Left lobe of liver (tissue), 2 donors: ENCODE measurements around the gene KDM4D. TPM values are rescaled to one million over a fixed set of nuclear protein-coding genes. Genes with fewer than 3 reads are reported as not detected.
"Not testable (repeated sequence)": the region's sequence is repeated elsewhere in the genome, so short reads cannot be mapped to it uniquely, and the experiment has no call there.

Experiments used
- ATAC-seq: fragments of 200-7000 bp; cut with Tn5 transposase; one replicate; pipeline ENCODE4 v1.9.1; 2020; ENCODE audit warnings: mild to moderate bottlenecking, moderate library complexity
- DNase-seq: peaks from one replicate; pipeline ENCODE4 v3.0.0-alpha.2; 2020; ENCODE audit warnings: low spot score
- total RNA-seq: library from RNA; stranded (reverse); gene quantifications from one replicate; pipeline ENCODE4 v1.2.1, GENCODE V29; 2021
- donor health status: DM: no; HTN: no; CAD: no; lungs with moderate emphysema.
- donor health status: DM: no; HTN: yes; CAD: no.

The KDM4D gene
- 0.23 TPM for total RNA-seq

DNA sequence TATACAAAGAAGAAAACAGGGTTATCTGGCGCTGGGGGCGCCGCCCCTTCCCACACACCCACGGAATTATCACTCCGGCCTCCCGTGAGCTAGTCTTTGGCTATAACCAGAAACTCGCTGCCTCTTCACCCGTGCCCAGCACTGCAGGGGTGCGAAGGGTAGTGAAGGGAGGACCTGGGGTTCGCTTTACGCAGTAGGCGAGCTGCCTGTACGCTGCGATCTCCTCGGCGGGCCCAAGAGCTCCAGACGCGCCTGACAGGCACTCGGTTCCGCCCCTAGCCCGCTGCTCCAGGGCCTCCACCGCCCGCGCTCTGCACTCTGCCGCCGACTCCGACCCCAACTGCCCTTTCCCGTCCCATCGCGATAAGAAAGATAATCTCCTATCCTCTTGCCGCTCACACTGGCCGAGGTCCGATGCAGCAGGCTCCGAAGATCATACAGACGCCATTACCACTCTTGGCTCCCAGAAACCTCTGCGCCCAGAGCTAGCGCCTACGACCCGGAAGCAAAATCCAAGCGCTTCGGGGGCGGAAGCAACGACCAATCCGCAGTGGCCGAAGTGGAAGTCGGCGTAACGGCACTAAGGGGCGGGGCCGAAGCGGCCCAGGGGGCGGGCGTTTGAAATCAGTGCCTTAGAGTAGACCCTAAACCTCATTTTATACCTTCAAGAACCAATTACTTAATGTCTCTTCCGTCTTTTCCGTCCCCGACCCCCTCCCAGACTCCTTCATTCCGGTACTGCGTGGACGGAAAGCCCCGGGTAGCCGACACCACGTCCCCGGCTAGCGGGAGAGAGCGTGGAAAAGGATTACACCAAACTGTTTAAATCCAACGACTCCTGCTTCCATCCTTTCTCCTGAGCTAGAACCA lies at the start of gene KDM4D, which contains the start of gene CWC15:
Gene KDM4D (plus strand): TSS at position 611 of the 870 bp plus-strand sequence. CDS start 23,664 bp downstream, outside the sequence.
Gene CWC15 (minus strand): TSS at position 458 of the 870 bp plus-strand sequence. CDS start 1,371 bp downstream, outside the sequence.
- DNase-seq (peak; percentile 94), ATAC-seq (peak; percentile 100)

DNA sequence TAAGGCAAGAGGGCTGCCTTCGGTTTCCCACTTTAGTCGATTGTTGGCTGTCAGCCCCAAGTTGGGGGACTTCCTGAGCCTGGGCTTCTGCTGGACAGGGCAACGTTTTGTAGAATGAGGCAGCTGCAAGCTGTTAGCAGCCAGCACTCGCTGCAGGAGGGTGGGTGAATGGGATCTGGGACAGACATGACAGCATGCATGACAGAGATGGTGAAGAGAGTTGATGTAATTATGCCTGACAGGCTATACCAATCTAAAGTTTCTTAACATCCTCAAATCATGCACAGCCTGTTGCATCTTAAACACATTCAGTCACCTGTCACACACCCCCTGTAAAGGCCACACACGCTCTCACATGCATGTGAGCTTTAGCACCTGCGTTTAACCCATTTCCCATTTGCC lies 49.3 kb upstream of the KDM4D start:
- no peak for DNase-seq
- no peak for ATAC-seq

DNA sequence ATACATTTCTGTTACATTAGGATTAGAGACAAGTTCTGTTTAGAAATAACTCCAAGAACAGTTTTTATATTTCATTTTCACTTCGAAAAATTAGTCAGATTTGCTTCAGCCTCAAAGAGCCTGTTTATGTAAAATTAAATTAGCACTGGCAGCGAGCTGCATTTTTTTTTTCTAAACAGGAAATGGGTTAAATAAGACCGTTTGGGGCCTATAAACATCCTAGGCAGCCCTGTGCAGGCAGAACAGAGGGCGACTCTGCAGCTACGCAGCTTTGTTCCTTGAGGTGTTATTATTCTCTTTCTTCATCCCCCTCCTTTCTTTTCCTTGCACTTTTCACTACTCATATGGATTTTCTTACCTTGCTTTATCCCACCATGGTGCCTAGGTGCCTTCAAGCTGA lies 48.9 kb upstream of the KDM4D start:
- ATAC-seq (no peak), DNase-seq (no peak)

DNA sequence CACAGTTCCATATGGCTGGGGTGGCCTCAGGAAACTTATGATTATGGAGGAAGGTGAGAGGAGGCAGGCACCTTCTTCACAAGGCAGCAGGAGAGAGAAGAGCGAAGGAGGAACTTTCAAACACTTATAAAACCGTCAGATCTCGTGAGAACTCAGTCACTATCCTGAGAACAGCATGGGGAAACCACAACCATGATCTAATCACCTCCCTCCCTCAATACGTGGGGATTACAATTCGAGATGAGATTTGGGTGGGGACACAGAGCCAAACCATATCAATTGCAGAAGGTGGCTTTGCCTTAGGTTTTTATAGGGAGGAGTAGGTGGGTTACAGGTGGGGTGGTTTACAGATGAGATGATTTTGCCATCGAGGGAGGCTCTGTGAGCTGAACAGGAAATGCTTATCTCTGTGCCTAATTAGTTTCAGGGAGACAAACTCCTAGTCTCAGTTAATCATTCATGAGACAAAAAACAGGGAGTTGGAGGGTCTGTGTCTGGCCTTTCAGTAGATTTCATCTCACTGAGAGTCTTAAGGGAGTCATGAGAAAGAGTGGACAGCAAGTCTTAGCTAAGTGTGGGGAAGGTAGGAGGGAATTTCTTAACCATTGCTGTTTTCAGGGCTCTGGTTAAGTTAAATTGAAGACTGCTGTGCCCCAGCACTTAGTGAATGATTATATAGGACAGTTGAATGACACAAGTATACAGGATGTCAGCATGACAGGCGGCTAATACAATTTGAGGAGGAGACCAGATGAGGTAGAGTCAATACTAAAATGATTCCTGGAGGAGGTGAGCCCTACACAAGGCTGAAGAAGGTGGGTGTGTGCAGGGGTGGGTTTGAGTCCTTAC lies 47.9 kb upstream of the KDM4D start:
- DNase-seq = no peak

DNA sequence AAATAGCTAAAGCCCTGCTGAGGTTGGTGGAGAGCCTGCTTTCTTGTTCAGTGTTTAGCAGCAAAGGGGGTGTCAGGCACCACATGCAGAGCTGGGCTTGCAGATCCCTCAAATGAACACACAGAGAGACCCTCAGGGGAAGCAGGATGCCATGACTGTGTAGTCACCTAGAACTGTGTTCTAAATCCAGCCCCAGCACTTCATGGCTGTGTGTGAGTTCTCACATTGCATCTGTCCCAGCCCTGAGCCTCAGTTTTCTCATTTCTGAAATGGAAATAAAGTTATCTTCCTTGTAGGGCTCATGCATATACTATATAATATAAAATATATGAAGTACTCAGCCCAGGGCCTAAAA lies 47.3 kb upstream of the KDM4D start:
- no peak for ATAC-seq
- DNase-seq = no peak

More for the DNA sequence above, 47.9 kb upstream of the KDM4D start:
- no peak for ATAC-seq

DNA sequence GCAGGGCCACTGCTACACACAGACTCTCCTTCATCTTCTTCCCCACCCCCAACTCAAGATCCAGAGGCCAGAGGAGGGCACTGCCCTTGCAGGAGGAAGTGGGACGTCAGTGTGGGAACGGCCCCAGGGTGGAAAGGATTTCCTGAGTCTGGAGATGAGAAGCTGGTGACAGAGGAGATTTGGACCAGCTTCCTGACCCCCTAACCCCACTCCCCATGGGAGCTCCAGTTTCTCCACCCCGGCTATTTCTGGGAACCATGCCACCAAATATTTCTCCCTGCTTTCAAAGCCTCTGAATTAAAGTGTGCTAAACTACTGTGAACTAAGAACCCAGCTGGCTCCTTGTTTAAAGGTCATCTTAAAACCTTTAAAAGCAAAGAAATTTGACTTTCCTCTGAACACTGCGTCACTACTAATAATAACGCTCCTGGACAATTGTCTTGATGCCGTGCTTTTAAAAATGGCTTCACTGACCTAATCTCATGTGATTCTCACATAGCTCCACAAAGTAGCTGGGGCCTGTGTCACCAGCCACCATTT lies 46.7 kb upstream of the KDM4D start:
- peak; percentile 82 for ATAC-seq
- DNase-seq = peak; percentile 70

DNA sequence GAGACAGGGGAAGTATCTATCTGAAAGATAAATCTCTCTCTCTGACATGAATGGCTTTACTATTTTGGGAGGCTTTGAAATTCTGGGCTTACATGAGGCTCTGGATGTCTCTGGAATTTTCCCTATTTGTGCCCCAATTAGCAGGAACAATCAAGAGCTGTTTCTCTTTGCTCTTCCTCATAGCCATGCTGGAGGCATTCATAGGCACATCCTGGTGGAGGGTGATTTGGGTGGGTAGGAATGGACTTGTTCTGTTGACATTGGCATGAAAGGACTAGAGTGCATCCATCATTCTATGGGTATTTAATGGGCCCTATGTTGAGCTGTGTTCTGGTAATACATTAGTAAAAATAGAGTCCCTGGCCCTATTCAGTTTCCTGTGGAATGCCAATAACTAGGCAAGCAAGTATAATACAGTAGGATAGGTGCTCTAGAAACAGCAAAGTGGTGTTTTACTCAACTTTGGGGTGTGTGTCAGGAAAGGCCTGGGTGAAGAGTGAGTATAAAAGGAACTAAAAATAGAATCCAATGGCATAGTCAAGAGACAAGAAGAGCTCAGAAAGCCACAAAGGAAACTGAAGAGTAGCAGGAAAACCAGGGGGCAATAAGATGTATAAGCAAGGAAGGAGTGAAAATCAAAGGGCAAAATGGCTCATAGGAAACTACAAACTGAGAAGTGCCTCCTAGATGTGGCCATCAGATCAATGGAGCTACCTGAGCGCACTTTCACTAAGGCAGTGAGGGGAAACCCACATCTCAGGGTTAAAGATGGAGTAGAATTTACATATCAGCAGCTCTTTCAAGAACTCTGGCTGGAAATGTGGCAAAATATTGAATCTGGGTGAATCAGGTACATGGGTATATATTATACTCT lies 45.2 kb upstream of the KDM4D start:
- no peak for ATAC-seq

DNA sequence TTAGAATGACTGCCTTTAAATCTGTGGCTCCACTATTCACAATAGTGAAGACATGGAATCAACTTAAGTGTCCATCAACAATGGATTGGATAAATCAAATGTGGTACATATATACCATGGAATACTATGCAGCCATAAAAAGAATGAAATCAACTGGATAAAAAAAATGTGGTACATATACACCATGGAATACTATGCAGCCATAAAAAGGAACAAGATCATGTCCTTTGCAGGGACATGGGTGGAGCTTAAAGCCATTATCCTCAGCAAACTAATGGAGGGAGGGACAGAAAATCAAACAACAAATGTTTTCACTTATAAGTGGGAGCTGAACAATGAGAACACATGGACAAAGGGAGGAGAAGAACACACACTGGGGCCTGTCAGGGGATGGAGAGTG lies 41.4 kb upstream of the KDM4D start:
- ATAC-seq, DNase-seq: not testable (repeated sequence)

More for the DNA sequence above, 45.2 kb upstream of the KDM4D start:
- no peak for DNase-seq

DNA sequence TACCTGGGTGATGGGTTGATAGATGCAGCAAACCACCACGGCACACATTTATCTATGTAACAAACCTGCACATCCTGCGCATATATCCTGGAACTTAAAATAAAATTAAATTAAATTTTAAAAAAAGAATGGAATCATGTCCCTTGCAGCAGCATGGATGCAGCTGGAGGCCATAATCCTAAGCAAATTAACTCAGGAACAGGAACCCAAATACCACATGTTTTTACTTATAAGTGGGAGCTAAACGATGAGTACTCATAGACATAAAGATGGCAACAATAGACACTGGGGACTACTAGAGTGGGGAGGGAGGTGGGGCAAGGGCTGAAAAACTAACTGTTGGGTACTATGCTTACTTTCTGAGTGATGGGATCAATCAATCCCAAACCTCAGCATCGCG lies 41.0 kb upstream of the KDM4D start:
- ATAC-seq (no peak), DNase-seq (no peak)

DNA sequence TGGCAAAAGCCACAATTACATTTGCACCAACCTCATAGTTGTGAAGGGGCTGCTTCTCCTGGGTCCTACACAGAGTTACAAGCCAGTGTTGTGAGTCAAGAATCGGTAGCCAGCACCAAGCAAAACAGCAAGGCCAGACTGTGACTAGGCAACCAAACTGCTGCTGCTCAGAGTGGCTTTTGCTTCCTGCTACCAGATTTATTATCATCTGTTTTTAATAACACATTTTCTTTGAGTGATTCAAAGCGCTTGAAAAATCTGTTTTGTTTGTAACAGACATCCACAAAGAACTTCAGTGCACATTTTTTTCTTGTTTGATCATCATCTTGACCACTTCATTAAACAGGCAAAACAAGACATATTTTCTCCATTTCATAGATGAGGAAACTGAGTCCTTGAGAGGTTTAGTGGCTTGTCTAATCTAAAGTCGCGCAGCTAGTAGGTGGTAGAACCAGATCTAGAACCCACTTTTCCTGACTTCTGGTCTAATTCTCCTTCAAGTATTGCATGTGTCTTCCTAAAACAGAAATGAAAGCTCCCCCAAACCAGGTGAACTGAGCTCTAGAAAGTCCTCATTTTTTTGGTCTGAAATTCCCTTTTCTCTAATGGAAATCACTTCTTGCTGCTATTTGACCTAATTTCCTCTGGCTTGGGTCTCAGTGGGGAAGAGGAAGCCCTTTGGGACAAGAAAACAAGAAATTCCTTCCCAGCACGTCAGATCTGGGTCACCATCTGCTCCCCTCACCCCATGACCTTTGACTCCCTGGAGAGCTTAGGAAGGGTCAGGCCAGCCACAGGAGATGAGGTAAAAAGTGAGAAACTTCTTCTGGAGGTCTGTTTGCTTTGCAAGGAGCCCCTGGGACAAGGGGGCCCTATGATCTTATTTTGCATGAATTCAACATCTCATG lies 40.0 kb upstream of the KDM4D start:
- no peak for DNase-seq

DNA sequence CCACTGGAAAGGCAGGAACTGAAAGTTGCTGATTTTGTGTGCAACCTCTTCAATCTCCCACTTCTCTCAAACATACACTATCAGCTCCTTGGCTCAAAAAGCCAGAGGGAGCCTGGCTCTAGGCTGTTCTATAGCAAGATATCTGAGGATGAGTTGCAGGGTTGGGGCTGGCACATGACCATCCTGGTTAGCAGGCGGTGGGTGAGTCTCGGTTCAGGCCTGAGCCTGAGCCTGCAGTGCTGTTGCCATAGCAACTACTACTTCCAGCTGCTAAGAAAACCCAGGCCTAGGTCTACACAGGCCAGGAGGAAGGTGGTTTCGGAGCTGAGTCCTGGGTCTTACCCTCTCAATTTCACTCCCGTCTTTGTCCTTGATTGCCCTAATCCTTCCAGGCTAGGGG lies 39.1 kb upstream of the KDM4D start:
- ATAC-seq (no peak), DNase-seq (no peak)

More for the DNA sequence above, 40.0 kb upstream of the KDM4D start:
- ATAC-seq = no peak

DNA sequence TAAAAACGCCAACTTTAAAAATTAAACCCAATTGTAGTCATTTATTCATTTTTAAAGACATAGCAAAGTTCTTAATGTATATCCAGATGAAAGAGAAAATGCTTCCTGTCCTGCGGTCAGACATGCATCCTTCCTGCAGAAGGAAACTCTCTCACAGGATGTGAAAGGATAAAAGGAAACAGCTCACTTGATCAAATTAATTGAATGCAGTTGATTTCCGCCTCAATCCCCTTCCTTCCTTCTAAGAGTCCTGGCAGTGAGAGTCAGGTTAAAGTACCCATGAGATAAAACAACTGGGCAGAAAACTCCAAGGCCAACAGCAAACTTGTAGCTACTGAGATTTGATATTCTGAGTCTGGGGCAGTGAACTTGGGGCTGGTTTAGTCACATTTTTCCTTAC lies 38.7 kb upstream of the KDM4D start:
- DNase-seq = no peak
- ATAC-seq = no peak

DNA sequence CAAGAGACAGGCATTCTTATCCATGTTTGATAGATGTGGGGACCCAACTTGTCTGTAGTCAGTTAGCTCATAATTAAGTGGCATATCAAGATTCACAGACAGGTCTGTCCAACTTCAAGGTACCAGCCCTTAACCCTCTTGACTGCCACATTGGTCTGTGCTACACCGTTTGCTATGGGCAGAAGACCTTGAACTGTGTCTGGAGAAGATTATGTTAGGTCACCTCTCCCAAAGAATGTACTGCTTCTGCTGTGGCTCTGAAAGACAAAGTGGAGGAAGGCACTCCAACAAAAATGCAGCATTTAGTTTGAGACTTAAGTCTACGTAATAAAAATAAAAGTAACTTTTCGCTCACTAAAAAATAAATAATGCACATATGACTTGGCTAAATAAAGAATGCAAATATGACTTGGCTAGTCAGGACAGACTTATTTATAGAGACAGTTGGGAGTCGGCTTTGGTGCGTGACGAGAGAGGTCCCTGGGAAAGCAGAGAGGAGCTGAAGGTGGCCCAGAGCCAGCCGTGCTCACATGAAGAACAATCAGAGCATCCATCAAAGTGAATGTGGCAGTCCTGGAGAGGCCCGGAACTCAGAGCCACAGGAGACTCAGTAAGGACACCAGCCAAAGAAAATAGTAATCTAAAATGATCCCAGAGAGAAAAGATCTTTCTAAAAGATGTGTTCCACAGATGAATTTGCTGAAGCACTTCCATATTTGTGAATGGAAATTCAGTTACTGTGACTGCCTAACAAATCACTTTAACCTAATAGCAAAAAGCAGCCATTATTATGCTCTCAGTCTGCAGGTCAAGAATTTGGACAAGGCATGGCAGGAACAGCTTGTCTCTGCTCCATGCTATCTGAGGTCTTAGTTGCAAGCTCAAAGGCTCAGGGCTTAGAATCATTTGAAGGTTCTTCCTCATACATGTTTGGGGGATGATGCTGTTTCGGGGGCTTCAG lies 35.1 kb upstream of the KDM4D start:
- DNase-seq = no peak
- peak; percentile 49 for ATAC-seq

DNA sequence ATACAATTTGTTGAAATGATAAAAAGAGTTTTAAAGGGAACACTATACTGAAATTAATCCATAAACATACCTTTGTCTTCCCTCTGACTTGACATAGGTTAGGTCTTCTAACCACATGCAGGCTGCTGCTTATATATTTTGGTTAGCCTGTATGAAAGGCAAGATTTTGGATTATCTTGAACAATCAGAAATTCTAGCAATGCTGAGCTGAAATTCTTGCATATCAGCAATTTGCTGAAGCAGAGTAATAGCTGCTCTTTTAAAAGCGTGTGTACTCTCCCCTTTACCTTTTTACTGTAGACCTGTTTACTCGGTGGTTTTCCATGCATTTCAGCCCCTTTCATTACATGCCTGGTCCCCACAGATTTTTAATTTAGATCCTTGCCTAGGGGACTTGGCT lies 34.2 kb upstream of the KDM4D start:
- no peak for ATAC-seq
- no peak for DNase-seq

DNA sequence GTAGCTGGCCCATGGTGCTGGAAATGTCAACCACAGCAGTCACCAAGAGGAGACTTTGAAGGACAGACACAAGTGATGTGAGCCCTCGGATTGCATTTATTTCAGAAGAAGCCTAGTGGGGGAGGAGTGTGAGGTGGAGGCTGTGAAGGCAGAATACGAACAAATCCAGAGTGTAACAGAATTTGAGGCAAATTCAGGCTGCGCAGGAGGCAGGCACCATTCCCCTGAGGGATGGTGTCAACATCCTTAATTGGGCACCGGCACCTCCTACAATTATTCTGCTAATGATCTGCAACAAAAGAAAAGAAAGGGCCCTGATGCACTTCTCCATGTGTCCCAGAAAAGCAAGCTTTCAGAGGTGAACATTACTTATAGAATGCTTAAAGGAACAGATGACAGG lies 32.4 kb upstream of the KDM4D start:
- ATAC-seq (no peak), DNase-seq (no peak)

DNA sequence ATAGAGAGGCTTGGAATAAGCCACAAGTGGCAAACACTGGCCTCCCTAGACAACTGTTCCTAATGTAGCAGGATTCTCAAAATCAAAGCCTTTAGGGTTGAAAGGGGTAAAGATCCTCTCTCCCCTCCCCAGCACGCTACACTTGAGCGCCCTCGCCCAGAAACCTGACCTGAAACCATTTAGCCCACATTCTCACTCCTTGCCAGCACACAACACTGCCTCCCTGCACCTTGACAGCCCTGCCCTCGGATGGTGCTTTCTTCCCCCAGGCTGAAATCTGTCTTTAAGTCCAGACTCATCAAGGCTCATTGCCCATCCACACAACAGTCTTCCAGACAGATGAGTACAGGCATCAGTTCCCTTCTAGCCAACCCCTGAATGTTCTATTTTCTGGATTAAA lies 26.7 kb upstream of the KDM4D start:
- no peak for DNase-seq
- ATAC-seq = no peak

DNA sequence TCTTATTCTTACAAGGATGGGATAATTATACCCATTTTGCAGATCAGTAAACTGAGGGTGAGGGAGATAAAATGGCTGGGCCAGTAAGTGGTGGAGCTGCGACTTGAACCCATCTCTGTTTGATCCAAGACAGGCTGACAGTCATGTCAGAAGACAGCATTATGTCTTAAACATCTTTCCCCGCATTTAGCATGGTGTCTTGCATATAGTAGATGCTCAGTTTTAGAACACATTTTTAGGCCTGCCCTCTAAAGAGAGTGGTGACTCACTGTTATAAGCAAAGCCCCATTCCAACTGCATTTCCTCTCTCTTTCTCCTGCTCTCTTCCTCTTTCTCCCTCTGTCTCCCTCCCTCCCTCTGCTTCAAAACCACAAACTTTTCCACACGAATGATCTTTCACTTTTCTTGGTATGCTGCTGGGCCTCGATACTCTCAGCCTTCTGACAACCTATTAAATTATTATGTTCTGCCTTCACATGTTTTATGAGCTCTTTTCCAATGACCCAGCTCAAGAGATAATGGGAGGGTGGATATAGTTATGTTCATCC lies 25.4 kb upstream of the KDM4D start:
- no peak for ATAC-seq
- DNase-seq = no peak

DNA sequence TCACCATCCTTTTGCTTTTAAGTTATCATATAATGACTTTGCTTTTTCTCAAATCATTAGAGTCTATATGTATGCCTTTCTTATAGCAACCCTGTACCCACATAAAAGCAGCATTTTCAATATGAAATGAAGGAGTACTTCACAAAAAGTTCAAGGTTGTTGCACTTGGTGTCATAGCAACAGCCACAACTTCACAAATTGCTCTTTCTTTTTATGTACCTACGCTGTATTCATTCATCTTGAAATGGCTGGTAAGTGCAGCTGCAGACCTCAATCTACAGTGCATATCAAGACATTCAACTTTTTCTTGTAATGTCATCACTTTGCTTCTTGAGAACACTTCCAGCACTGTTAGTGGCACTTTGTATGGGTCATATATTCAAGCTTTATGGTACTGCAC lies 18.8 kb upstream of the KDM4D start:
- ATAC-seq (no peak), DNase-seq (no peak)
